ENCODE measurements around the gene HNRNPD. TPM values are rescaled to one million over a fixed set of nuclear protein-coding genes. Genes with fewer than 3 reads are reported as not detected.

HNRNPD gene
- total and polyA plus RNA-seq, 2 of the 13 experiments (the other 11 are each of a cell fraction or from before 2014, with no cell fraction given), result 64.0 to 69.7 TPM

DNA sequence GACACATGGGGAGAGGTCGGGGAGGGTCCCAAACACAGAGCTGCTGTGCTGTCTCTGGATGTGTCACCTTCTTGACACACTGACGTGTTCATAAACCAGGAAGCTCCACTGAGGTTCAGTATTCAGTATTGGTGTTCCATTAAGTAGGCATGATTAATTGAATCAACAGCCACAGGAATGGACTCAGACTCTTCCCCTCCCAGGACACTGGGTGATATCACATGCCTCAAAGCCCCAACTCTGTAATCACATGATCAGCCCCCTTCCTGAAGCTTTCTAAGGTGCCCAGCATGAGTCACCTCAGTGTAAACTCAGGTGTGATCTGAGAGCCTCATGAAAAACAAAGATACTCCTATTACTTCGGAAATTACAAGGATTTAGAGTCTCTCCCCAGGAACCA, 21.1 kb upstream of the HNRNPD start:
- H3K4me1 ChIP-seq (ENCODE audit: insufficient read depth, low read length), result peaks cover 12% of the 10 kb centered on the region
- no peak overlapping the region for H3K9ac ChIP-seq (ENCODE audit: insufficient read depth, low read depth, low read length)
- no peak overlapping the region for H3K4me3 ChIP-seq (replicated peaks in 1 of 3; ENCODE audit: insufficient read depth in 1 of 3, low read depth in 2 of 3, low read length in 3 of 3)
- H2AFZ ChIP-seq (ENCODE audit: low read length), result no peak overlapping the region
- 0% methylated on average over 3 of the region's 3 CpGs for WGBS (ENCODE audit: low lambda C conversion rate)
- peak; percentile 63 for ATAC-seq
- H3K27ac ChIP-seq (ENCODE audit: extremely low read length, insufficient read depth, low read length), result no peak overlapping the region
- no peaks in the 10 kb centered on the region for H3K9me3 ChIP-seq (ENCODE audit: low read length)
- 0 out of 5 replicates have a peak, but pooled peaks cover 0 to 6% of the 10 kb centered on the region in 2 experiments for H3K27me3 ChIP-seq (ENCODE audit: control insufficient read depth in 1 of 2, insufficient read depth in 2 of 2, low read length in 2 of 2)
- BruUV-seq (replicated peaks), result no TSS peak
- peak; percentile 72 for DNase-seq (ENCODE audit: low spot score)
- POLR2A ChIA-PET, result interaction anchor here (1.3 to 1.5 kb wide), 3 partner anchors 21 to 34 kb away, joined by 3 to 9 read pairs (median 4); partner anchors contain the start of gene HNRNPD
- in situ Hi-C loops (cut with HindIII; ENCODE audit: extremely low pct_ligation_motif_present, low pct_unique_long_range_greater_than_20kb), result no loop called here
- H4K20me1 ChIP-seq (ENCODE audit: insufficient read depth, low read length), result no peaks in the 10 kb centered on the region
- FAIRE-seq, result no peak
- CTCF ChIA-PET (ENCODE audit: low intra/inter-chr PET ratio, low total read pairs), result no interaction called here
- intact Hi-C loops (cut with micrococcal nuclease; ENCODE audit: unreplicated experiment), result no loop called here
- peak overlapping the region; percentile 34 for H3K4me2 ChIP-seq (ENCODE audit: low read depth, low read length)
- H3K36me3 ChIP-seq (replicated peaks in 1 of 2; ENCODE audit: control insufficient read depth in 1 of 2, insufficient read depth in 2 of 2, low read length in 2 of 2), result no peaks in the 10 kb centered on the region
- no peaks in the 10 kb centered on the region for H3K79me2 ChIP-seq (ENCODE audit: insufficient read depth, low read length)
- TF ChIP-seq ZNF646 (CRISPR knock-in tag; IDR thresholded peaks at IDR 0.05), result no peak
- no peak for TF ChIP-seq ZNF589 (CRISPR knock-in tag; conservative IDR thresholded peaks at IDR 0.05)
- peak; percentile 44; the same call in 1 of the 2 replicates for TF ChIP-seq SAP130 (CRISPR knock-in tag; IDR thresholded peaks at IDR 0.05; ENCODE audit: low read depth)
- TF ChIP-seq ETV5 (CRISPR knock-in tag; IDR thresholded peaks at IDR 0.05; ENCODE audit: borderline replicate concordance), result peak; percentile 30; the same call in 1 of the 2 replicates
- no peak for TF ChIP-seq ZNF512 (CRISPR knock-in tag; IDR thresholded peaks at IDR 0.05)
- 0 out of 2 replicates have a peak, but pooled peaks have one; percentile 9 for TF ChIP-seq TCF7 (IDR thresholded peaks at IDR 0.05; ENCODE audit: low read depth)
- TF ChIP-seq ZNF557 (CRISPR knock-in tag; IDR thresholded peaks at IDR 0.05), result no peak
- TF ChIP-seq CREB1 (IDR thresholded peaks at IDR 0.05), result peak; percentile 25; the same call in 1 of the 2 replicates
- no peak for TF ChIP-seq CREB1 (CRISPR knock-in tag; IDR thresholded peaks at IDR 0.05)
- no peak for TF ChIP-seq ZNF383 (CRISPR knock-in tag; IDR thresholded peaks at IDR 0.05; ENCODE audit: borderline replicate concordance)
- TF ChIP-seq AHR (CRISPR knock-in tag; IDR thresholded peaks at IDR 0.05), result no peak
- TF ChIP-seq ARID5B (CRISPR knock-in tag; IDR thresholded peaks at IDR 0.05), result peak; percentile 27; the same call in 1 of the 2 replicates
- peak; percentile 87 for TF ChIP-seq FOSL2 (CRISPR knock-in tag; IDR thresholded peaks at IDR 0.05)
- TF ChIP-seq RAD51 (IDR thresholded peaks at IDR 0.05; ENCODE audit: borderline replicate concordance), result peak; percentile 44; the same call in 1 of the 2 replicates

Data from HepG2 (cell line).